T-cell (primary cell): ENCODE measurements around the gene RPL36. TPM values are rescaled to one million over a fixed set of nuclear protein-coding genes. Genes with fewer than 3 reads are reported as not detected.

Experiments used
- ATAC-seq, 4 experiments: fragments of 200-7000 bp in 3 of 4; fragments of 150-1000 bp in 1 of 4; cut with Tn5 transposase; replicated peaks in 1 of 4; 1 replicate in 3 of 4; 2 replicates in 1 of 4; pipeline ENCODE4 v1.10.0; 2021; ENCODE audit warnings: moderate library complexity in 3 of 4, mild to moderate bottlenecking in 2 of 4, moderate number of reproducible peaks in 1 of 4
- CTCF ChIA-PET, 2 donors: fragments of 300-600 bp; sonication (Branson Sonifier 250); formaldehyde crosslinking; loops; one replicate each; lab custom pipeline; 2022; ENCODE audit warnings: antibody characterized with exemption in 2 of 2; lab: Charles Lee
- POLR2A ChIA-PET, 2 donors: fragments of 300-600 bp; sonication (Branson Sonifier 250); formaldehyde crosslinking; loops; one replicate each; lab custom pipeline; 2022; ENCODE audit warnings: antibody characterized with exemption in 2 of 2; lab: Charles Lee
- DNase-seq, 35 experiments: peaks; one replicate each; pipeline versions ENCODE4 v3.0.0 to v3.0.0-alpha.2; 2013 to 2023
- H3K27ac ChIP-seq: one replicate; pipeline ENCODE4 v1.5.1; 2013; ENCODE audit warnings: low read length
- H3K27me3 ChIP-seq, 2 experiments: replicated peaks in 1 of 2; 1 replicate in 1 of 2; 2 replicates in 1 of 2; pipeline versions ENCODE4 v1.6.1 to v1.7.0; 2013; ENCODE audit warnings: low read length in 1 of 2, mixed read lengths in 1 of 2; ENCODE audit not compliant: control insufficient read depth in 2 of 2, insufficient read depth in 2 of 2; ENCODE audit errors: extremely low read depth in 1 of 2
- H3K36me3 ChIP-seq, 2 donors: 1 replicate in 1 of 2; 2 replicates in 1 of 2; pipeline versions ENCODE4 v1.6.1 to v1.7.0; 2013; ENCODE audit warnings: low read length in 1 of 2; ENCODE audit not compliant: control insufficient read depth in 2 of 2, insufficient read depth in 1 of 2; ENCODE audit errors: extremely low read depth in 1 of 2
- H3K4me1 ChIP-seq, 2 experiments: 1 replicate in 1 of 2; 2 replicates in 1 of 2; pipeline versions ENCODE4 v1.6.1 to v1.7.0; 2013; ENCODE audit warnings: low read length in 2 of 2, mixed read lengths in 1 of 2; ENCODE audit not compliant: insufficient read depth in 2 of 2, control insufficient read depth in 1 of 2; ENCODE audit errors: extremely low read depth in 1 of 2
- H3K4me3 ChIP-seq, 2 donors: 1 replicate in 1 of 2; 2 replicates in 1 of 2; pipeline versions ENCODE4 v1.5.1 to v1.7.0; 2013; ENCODE audit warnings: mild to moderate bottlenecking in 2 of 2, low read length in 1 of 2, moderate library complexity in 1 of 2; ENCODE audit not compliant: control insufficient read depth in 1 of 2; ENCODE audit errors: extremely low read depth in 1 of 2
- H3K9me3 ChIP-seq: 2 replicates; pipeline ENCODE4 v1.7.0; 2013
- H3K27ac Mint-ChIP-seq, 2 donors: one replicate each; pipeline ENCODE4 v1.8.0; 2020 to 2021; ENCODE audit warnings: mild to moderate bottlenecking in 2 of 2, mixed read lengths in 2 of 2
- H3K27me3 Mint-ChIP-seq, 2 donors: one replicate each; pipeline ENCODE4 v1.8.0; 2021 to 2022; ENCODE audit warnings: mixed read lengths in 2 of 2
- H3K36me3 Mint-ChIP-seq: one replicate; pipeline ENCODE4 v1.8.0; 2021; ENCODE audit warnings: mixed read lengths
- H3K4me1 Mint-ChIP-seq, 3 donors: one replicate each; pipeline ENCODE4 v1.8.0; 2020 to 2022; ENCODE audit warnings: mixed read lengths in 3 of 3, mild to moderate bottlenecking in 1 of 3
- H3K4me3 Mint-ChIP-seq, 3 donors: one replicate each; pipeline ENCODE4 v1.8.0; 2020 to 2022; ENCODE audit warnings: mild to moderate bottlenecking in 3 of 3, mixed read lengths in 3 of 3, moderate library complexity in 3 of 3
- H3K9me3 Mint-ChIP-seq, 3 donors: one replicate each; pipeline ENCODE4 v1.8.0; 2020 to 2022; ENCODE audit warnings: mixed read lengths in 3 of 3
- WGBS: methylation state at CpG from one replicate; pipeline ENCODE4 v1.1.5; 2013; ENCODE audit warnings: missing lambda C conversion rate; ENCODE audit not compliant: insufficient coverage; 5-methylcytosine and 5-hydroxymethylcytosine counted together
- total RNA-seq, 35 experiments: library from RNA in 6 of 35; stranded (reverse) in 6 of 35; fragments of 120-200 nt in 1 of 35; gene quantifications; one replicate each; pipeline versions ENCODE4 v1.2.1 to v1.2.4 and lab custom pipeline; 2013 to 2026

Gene RPL36
- total RNA-seq, 5 donors from 2014 or later (not counting 1 experiment from before 2014, with no cell fraction given) = 1,208 to 1,613 (median 1,528) TPM

DNA sequence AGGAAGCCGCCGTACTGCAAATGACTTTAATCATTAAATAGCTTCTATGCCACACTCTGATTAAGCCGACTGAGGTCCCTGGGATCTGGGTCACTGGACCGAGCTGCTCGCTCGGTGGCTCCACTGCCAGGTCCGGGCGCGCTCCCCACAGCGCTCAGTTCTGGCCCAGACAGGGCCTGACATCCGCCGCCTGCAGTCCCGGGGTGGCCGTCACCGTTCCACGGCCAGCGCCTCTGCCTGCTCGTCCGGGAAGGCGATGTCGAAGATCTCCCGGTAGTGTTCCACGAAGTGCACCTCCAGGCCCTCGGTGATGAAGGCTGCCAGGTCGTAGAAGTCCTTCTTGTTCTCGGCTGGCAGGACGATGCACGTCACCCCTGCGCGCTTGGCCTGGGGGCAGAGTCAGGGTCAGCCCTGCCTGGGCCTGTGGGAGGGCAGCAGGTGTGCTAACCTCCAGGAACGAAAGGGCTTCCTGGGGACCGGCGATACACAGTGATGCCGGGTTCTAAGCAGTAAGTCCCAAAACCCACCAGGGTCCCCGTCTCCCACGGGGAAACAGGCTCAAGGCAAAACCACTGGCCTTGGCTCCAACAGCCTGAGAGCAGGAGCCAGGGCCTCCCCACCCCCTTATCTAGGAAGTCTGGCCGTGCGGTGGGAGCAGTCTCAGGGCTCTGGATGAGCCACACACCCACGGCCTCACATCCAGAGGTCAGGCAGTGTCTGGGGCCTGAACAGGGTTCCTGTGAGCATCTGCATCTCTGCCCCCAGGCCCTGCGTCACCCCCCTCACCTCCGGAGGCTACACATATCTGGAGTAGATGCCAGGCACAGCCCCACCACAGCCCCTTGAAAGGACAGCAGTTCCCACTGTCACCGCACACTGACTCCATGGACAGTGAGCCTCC lies 2.0 kb downstream of the RPL36 start:
- Mint-ChIP-seq H3K4me1 (peaks cover 23 to 33% (median 24%) of the 10 kb centered on the region in 3 donors), H3K9me3 (no peaks in the 10 kb centered on the region), H3K4me3 (peak overlapping the region; percentile 92 to 98 (median 94)), H3K27me3 (no peaks in the 10 kb centered on the region), H3K36me3 (no peaks in the 10 kb centered on the region), H3K27ac (peak overlapping the region; percentile 65 to 94)
- Histone ChIP-seq H3K4me3 (peak overlapping the region in 1 of 2 donors; percentile 95), H3K27me3 (no peaks in the 10 kb centered on the region), H3K4me1 (peaks cover 3 to 48% of the 10 kb centered on the region in 2 experiments), H3K36me3 (peaks cover 20 to 58% of the 10 kb centered on the region in 2 donors), H3K9me3 (no peaks in the 10 kb centered on the region), H3K27ac (peak overlapping the region; percentile 95)
- POLR2A ChIA-PET = interaction anchor here in 1 of 2 donors (0.8 kb wide), 1 partner anchor 28 kb away, joined by 3 read pairs; the partner anchor contains the start of gene CATSPERD
- WGBS = 66% methylated on average over 37 of the region's 42 CpGs
- peak in 1 of 35 experiments; percentile 29 for DNase-seq
- CTCF ChIA-PET = interaction anchor here in 1 of 2 donors (3.1 kb wide), 1 partner anchor 28 kb away, joined by 18 read pairs; the partner anchor contains the start of genes CATSPERD and LONP1
- ATAC-seq = no peak

DNA sequence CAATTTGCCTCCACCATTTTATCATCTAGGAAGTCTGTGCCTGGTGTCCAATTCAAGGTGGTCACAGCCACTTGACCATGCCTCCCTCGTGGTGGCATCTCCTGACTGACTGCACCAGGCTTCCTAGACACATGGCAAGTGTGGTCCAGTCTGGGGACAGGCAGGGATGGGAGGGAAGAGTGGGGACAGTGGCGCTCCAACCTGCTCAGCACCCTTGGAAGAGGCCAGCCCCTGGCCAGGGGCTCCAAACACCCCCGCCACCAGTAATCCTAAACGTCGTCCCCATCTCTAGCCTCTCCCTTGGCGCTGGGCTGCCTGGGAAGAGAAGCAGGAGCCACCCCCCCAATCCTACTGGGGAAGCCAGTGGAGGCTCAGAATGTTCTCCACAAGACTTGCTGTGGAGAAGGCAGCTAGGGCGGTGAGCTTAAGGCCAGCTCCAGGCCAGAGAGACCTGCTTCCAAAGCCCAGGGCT lies 2.7 kb downstream of the RPL36 start:
- Mint-ChIP-seq H3K4me3 (peak overlapping the region; percentile 61 to 98 (median 65)), H3K36me3 (no peaks in the 10 kb centered on the region), H3K27me3 (no peaks in the 10 kb centered on the region), H3K9me3 (no peaks in the 10 kb centered on the region), H3K27ac (peak overlapping the region; percentile 65 to 80), H3K4me1 (peaks cover 23 to 33% (median 24%) of the 10 kb centered on the region in 3 donors)
- ATAC-seq (no peak), DNase-seq (no peak)
- no peak overlapping the region for H3K27ac ChIP-seq
- H3K9me3 ChIP-seq = no peaks in the 10 kb centered on the region
- H3K36me3 ChIP-seq = peaks cover 20 to 60% of the 10 kb centered on the region in 2 donors
- no peak overlapping the region for H3K4me3 ChIP-seq
- 85% methylated on average over 3 of the region's 7 CpGs for WGBS
- no peaks in the 10 kb centered on the region for H3K27me3 ChIP-seq
- ChIA-PET CTCF (no interaction called here), POLR2A (interaction anchor here in 1 of 2 donors (0.6 kb wide), 1 partner anchor 1895 kb away, joined by 8 read pairs; no protein-coding TSS in a partner anchor)
- peaks cover 3 to 42% of the 10 kb centered on the region in 2 experiments for H3K4me1 ChIP-seq

DNA sequence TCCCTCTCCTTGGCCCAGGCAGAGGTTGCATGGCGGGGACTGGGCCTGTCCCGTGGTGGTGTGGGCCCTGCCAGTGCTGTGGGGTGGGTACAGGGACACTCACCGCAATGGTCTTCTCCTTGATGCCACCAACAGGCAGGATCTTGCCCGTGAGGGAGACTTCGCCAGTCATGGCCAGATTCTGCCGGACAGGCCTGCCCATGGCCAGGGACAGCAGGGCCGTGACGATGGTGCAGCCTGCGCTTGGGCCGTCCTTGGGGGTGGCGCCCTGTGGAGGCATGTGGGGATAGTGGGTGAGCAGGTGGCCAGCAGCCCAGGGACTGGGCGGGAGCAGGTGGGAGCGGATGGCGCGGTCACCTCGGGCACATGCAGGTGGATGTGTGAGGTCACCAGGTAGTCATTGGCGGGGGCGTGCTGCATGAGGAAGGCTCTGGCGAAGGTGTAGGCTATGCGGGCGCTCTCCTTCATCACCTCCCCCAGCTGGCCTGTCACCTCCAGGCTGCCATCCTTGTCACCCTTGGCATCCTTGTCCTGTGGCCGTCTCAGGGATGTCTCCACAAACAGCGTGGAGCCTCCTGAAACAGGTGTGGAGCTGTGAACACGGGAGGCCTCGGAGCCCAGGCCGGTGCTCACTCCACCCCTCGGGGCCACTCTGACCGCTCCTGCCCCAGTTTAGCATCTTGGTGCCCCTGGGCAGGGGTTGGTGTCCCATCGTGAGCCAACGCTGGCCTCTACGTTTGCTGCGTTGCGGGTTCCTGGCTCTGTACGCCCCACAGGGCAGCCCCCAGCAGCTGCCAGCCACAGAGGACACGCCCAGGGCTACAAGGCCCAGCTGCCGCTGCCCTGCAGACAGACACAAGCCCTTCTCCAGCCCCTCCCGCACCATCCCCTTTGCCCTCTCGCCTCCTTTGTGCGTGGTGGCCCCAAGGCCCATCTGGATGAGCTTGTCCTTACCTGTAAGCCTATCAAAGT lies 3.4 kb downstream of the RPL36 start:
- Histone ChIP-seq H3K27me3 (no peaks in the 10 kb centered on the region), H3K36me3 (peaks cover 20 to 63% of the 10 kb centered on the region in 2 donors), H3K4me1 (peaks cover 3 to 37% of the 10 kb centered on the region in 2 experiments), H3K27ac (no peak overlapping the region), H3K9me3 (no peaks in the 10 kb centered on the region), H3K4me3 (no peak overlapping the region)
- Mint-ChIP-seq H3K27ac (peak overlapping the region in 1 of 2 donors; percentile 16), H3K27me3 (no peaks in the 10 kb centered on the region), H3K4me3 (peak overlapping the region in 1 of 3 donors; percentile 98), H3K9me3 (no peaks in the 10 kb centered on the region), H3K36me3 (no peaks in the 10 kb centered on the region), H3K4me1 (peaks cover 18 to 28% (median 19%) of the 10 kb centered on the region in 3 donors)
- ATAC-seq (no peak), DNase-seq (no peak)
- ChIA-PET POLR2A (interaction anchor here in 1 of 2 donors (0.6 kb wide), 1 partner anchor 1896 kb away, joined by 8 read pairs; no protein-coding TSS in a partner anchor), CTCF (no interaction called here)
- 83% methylated on average over 29 of the region's 39 CpGs for WGBS

DNA sequence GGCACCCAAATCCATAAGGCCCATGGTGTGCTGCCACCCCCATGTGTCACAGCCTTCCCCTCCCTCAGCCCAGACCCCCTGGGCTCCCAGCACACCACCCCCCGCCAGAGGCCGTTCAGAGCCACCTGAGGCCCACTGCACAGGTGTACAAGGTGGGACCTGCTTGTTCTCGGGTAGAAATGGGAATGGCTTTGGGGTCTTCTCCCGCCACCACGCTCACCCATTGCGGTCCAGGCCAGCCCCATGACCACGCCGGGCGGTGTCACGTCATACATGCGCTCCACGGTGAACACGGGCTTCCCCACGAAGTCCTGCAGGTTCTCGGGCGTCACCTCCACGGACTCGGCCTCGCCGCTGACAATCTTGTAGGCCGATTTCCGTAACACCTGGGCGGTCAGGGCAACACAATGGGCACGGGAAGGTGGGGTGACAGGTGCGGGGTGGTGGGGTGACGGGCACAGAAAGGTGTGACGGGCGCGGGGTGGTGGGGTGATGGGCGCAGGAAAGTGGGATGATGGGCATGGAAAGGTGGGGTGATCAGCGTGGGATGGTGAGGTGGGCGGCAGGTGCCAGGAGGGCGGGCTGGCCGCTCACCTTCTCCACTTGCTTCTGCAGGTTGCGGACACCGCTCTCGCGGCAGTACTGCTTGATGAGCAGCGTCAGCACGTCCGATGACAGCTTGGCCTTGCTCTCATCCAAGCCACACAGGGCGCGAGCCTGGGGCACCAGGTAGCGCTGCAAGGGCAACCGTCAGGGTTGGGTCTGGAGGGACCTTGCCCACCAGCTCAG lies 4.3 kb downstream of the RPL36 start:
- Histone ChIP-seq H3K27ac (no peak overlapping the region), H3K9me3 (no peaks in the 10 kb centered on the region), H3K36me3 (peaks cover 25 to 72% of the 10 kb centered on the region in 2 donors), H3K27me3 (no peaks in the 10 kb centered on the region), H3K4me3 (no peak overlapping the region), H3K4me1 (peaks cover 3 to 37% of the 10 kb centered on the region in 2 experiments)
- no peaks in the 10 kb centered on the region for H3K9me3 Mint-ChIP-seq
- CTCF ChIA-PET = no interaction called here
- H3K4me3 Mint-ChIP-seq = no peak overlapping the region
- peaks cover 18 to 26% (median 18%) of the 10 kb centered on the region in 3 donors for H3K4me1 Mint-ChIP-seq
- DNase-seq = no peak
- H3K27me3 Mint-ChIP-seq = no peaks in the 10 kb centered on the region
- 96% methylated on average over 41 of the region's 45 CpGs for WGBS
- H3K36me3 Mint-ChIP-seq = peaks cover 5% of the 10 kb centered on the region
- H3K27ac Mint-ChIP-seq = no peak overlapping the region
- POLR2A ChIA-PET = no interaction called here
- no peak for ATAC-seq

DNA sequence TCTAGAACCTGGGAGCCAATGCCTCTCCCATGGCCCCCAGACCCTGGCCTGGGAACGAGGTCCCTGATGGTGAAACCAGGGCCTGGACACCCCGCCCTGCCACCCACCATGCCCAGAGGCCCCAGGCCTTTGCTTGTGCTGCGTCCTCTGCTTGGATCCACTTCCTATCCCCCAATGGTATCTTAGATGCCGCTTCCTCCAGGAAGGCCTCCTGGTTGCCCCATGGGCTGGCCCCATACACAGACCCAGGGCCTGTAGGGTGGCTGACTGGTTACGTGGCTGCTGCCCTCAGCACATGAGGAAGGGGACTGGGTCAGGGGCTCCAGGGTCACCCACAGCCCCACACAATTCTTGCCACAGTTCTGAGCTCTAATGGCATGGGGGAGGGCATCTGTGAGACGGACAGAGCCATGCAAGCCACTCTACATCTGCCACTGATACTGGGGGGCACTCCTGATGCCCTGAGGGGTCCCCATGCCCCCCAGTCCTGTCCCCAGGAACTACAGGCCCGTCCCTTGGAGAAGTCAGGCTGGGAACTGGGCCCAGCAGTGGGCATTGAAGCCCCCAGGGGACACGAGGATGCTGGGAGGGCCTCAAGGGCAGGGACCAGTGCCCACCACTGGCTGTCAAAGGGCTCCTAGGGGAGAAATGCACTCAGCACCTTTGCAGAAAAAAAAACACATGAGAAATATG lies 5.0 kb downstream of the RPL36 start:
- WGBS = 93% methylated on average over 5 of the region's 8 CpGs
- no peak for ATAC-seq
- H3K27me3 Mint-ChIP-seq = no peaks in the 10 kb centered on the region
- peaks cover 13 to 22% (median 13%) of the 10 kb centered on the region in 3 donors for H3K4me1 Mint-ChIP-seq
- H3K36me3 Mint-ChIP-seq = peaks cover 5% of the 10 kb centered on the region
- no peak overlapping the region for H3K4me3 ChIP-seq
- peaks cover 3 to 32% of the 10 kb centered on the region in 2 experiments for H3K4me1 ChIP-seq
- CTCF ChIA-PET = no interaction called here
- no peak for DNase-seq
- H3K27ac Mint-ChIP-seq = no peak overlapping the region
- no peaks in the 10 kb centered on the region for H3K9me3 ChIP-seq
- H3K4me3 Mint-ChIP-seq = no peak overlapping the region
- peaks cover 25 to 79% of the 10 kb centered on the region in 2 donors for H3K36me3 ChIP-seq
- no peaks in the 10 kb centered on the region for H3K27me3 ChIP-seq
- no peak overlapping the region for H3K27ac ChIP-seq
- POLR2A ChIA-PET = no interaction called here
- H3K9me3 Mint-ChIP-seq = no peaks in the 10 kb centered on the region
